ENCODE measurements around the gene NSUN6. TPM values are rescaled to one million over a fixed set of nuclear protein-coding genes. Genes with fewer than 3 reads are reported as not detected.

Gene NSUN6
- total and polyA plus RNA-seq, 3 donors from 2014 or later = 34.7 to 73.0 (median 50.2) TPM

GRCh38 chr10:18684416-18684815 is 33.0 kb upstream of the NSUN6 start:
- no peaks in the 10 kb centered on the region for H3K36me3 ChIP-seq (ENCODE audit: low read depth, missing control alignments)
- H3K27ac ChIP-seq = no peak overlapping the region
- H3K4me3 ChIP-seq = no peak overlapping the region
- no peaks in the 10 kb centered on the region for H3K4me1 ChIP-seq
- WGBS, 2 donors = 73% methylated on average over 1 of the region's 1 CpG
- no peak for DNase-seq
- intact Hi-C loops (cut with DNase I; ENCODE audit: low total_unique reads) = no loop called here
- TF ChIP-seq CTCF (IDR thresholded peaks at IDR 0.05) = no peak
- TF ChIP-seq POLR2A (IDR thresholded peaks at IDR 0.05) = no peak
- no peaks in the 10 kb centered on the region for H3K9me3 ChIP-seq
- no peaks in the 10 kb centered on the region for H3K27me3 ChIP-seq

- no peak for DNase-seq
- no peaks in the 10 kb centered on the region for H3K9me3 ChIP-seq
- H3K27me3 ChIP-seq = no peaks in the 10 kb centered on the region
- no peak overlapping the region for H3K4me3 ChIP-seq
- H3K4me1 ChIP-seq = no peaks in the 10 kb centered on the region
- no peak overlapping the region for H3K27ac ChIP-seq
- no peaks in the 10 kb centered on the region for H3K36me3 ChIP-seq (ENCODE audit: low read depth, missing control alignments)
- 53 to 76% methylated on average over 1 of the region's 1 CpG for WGBS, 2 donors
- no peak for TF ChIP-seq POLR2A (IDR thresholded peaks at IDR 0.05)
- TF ChIP-seq CTCF (IDR thresholded peaks at IDR 0.05) = no peak
- intact Hi-C loops (cut with DNase I; ENCODE audit: low total_unique reads) = no loop called here
Measured at GRCh38 chr10:18683427-18683826, 32.0 kb upstream of the NSUN6 start.

GRCh38 chr10:18681971-18682411 is 30.6 kb upstream of the NSUN6 start:
- Histone ChIP-seq H3K36me3 (ENCODE audit: low read depth, missing control alignments) (no peaks in the 10 kb centered on the region), H3K27me3 (no peaks in the 10 kb centered on the region), H3K27ac (no peak overlapping the region), H3K4me1 (no peaks in the 10 kb centered on the region), H3K9me3 (no peaks in the 10 kb centered on the region), H3K4me3 (no peak overlapping the region)
- intact Hi-C loops (cut with DNase I; ENCODE audit: low total_unique reads) = no loop called here
- DNase-seq = no peak
- WGBS, 2 donors = 61 to 64% methylated on average over 4 of the region's 4 CpGs
- no peak for TF ChIP-seq POLR2A (IDR thresholded peaks at IDR 0.05)
- TF ChIP-seq CTCF (IDR thresholded peaks at IDR 0.05) = no peak

GRCh38 chr10:18681366-18681765 is 30.0 kb upstream of the NSUN6 start:
- intact Hi-C loops (cut with DNase I; ENCODE audit: low total_unique reads) = no loop called here
- 23 to 31% methylated on average over 2 of the region's 2 CpGs for WGBS, 2 donors
- Histone ChIP-seq H3K27ac (no peak overlapping the region), H3K27me3 (no peaks in the 10 kb centered on the region), H3K36me3 (ENCODE audit: low read depth, missing control alignments) (no peaks in the 10 kb centered on the region), H3K9me3 (no peaks in the 10 kb centered on the region), H3K4me1 (no peaks in the 10 kb centered on the region), H3K4me3 (no peak overlapping the region)
- DNase-seq = no peak
- TF ChIP-seq POLR2A (IDR thresholded peaks at IDR 0.05) = no peak
- TF ChIP-seq CTCF (IDR thresholded peaks at IDR 0.05) = no peak

GRCh38 chr10:18680754-18681153 is 29.4 kb upstream of the NSUN6 start:
- 91 to 92% methylated on average over 3 of the region's 3 CpGs for WGBS, 2 donors
- no peak overlapping the region for H3K4me3 ChIP-seq
- intact Hi-C loops (cut with DNase I; ENCODE audit: low total_unique reads) = no loop called here

More at GRCh38 chr10:18680754-18681153, 29.4 kb upstream of the NSUN6 start:
- Histone ChIP-seq H3K4me1 (no peaks in the 10 kb centered on the region), H3K36me3 (ENCODE audit: low read depth, missing control alignments) (no peaks in the 10 kb centered on the region), H3K9me3 (no peaks in the 10 kb centered on the region), H3K27ac (no peak overlapping the region), H3K27me3 (no peaks in the 10 kb centered on the region)
- no peak for DNase-seq
- TF ChIP-seq CTCF (IDR thresholded peaks at IDR 0.05) = no peak
- no peak for TF ChIP-seq POLR2A (IDR thresholded peaks at IDR 0.05)

Measured in testis (tissue), 3 donors.